Vagina (tissue), 2 donors: ENCODE data around the gene PPDPF.

Experiments used
- POLR2A ChIP-seq, 2 donors: fragments of 450-650 bp; IDR thresholded peaks; one replicate each; pipeline ENCODE4 v1.6.1; 2017; ENCODE audit warnings: antibody characterized with exemption in 2 of 2, mild to moderate bottlenecking in 2 of 2, moderate library complexity in 2 of 2
- TF ChIP-seq, protein P1 (sequence below), 3 experiments: fragments of 450-650 bp in 2 of 3; fragments of 200-600 bp in 1 of 3; sonication (generic) in 1 of 3; IDR thresholded peaks; one replicate each; pipeline ENCODE4 v1.5.1; 2017 to 2019; ENCODE audit warnings: antibody characterized with exemption in 3 of 3, mild to moderate bottlenecking in 2 of 3, moderate library complexity in 2 of 3

DNA sequence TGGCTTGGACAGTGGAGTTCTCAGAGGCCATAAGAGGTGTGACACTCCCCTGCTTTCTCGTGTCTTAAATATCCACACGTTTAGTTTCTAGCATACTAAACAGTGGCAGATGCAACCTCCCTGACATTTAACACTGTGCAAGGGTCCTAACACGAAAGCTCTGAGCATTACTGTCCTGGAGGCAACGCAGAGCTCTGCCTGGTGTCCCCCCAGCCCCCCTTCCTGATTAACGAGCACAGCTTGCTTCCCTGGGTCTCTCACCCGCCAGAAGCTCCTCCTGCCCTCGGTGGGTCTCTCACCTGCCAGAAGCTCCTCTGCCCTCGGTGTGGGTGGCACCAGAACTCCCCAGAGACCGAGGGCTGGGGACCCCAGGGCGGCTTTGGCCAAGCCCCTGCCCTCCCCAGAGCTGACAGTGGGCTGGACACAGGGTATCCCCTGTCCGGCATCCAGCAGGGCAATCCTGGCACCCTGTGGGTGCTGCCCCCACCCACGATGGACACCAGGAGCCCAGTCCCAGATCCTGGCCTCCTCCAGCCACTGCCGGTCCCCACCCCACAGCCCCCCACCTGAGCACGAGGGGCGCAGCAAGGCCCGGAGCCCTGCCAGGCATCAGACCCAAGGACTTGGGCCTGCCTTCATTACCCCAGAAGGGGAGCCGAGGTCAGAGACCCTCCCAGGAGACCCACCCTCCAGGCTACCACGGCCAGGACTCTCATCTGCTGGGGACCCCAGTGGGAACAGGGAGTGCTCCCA lies 35.7 kb upstream of the PPDPF start:
- TF ChIP-seq, protein P1, sequence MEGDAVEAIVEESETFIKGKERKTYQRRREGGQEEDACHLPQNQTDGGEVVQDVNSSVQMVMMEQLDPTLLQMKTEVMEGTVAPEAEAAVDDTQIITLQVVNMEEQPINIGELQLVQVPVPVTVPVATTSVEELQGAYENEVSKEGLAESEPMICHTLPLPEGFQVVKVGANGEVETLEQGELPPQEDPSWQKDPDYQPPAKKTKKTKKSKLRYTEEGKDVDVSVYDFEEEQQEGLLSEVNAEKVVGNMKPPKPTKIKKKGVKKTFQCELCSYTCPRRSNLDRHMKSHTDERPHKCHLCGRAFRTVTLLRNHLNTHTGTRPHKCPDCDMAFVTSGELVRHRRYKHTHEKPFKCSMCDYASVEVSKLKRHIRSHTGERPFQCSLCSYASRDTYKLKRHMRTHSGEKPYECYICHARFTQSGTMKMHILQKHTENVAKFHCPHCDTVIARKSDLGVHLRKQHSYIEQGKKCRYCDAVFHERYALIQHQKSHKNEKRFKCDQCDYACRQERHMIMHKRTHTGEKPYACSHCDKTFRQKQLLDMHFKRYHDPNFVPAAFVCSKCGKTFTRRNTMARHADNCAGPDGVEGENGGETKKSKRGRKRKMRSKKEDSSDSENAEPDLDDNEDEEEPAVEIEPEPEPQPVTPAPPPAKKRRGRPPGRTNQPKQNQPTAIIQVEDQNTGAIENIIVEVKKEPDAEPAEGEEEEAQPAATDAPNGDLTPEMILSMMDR (IDR thresholded peaks at IDR 0.05) = no peak
- TF ChIP-seq POLR2A (IDR thresholded peaks at IDR 0.05) = no peak
